NCI-H2029 treated with DMSO at 0.1 percent for 48 hours (cell line): ENCODE data around the gene DNAJB6.

ENCODE experiments used
- DNase-seq: peaks from one replicate; lab custom pipeline; 2025; lab: John Stamatoyannopoulos, UW

The DNAJB6 gene

DNA sequence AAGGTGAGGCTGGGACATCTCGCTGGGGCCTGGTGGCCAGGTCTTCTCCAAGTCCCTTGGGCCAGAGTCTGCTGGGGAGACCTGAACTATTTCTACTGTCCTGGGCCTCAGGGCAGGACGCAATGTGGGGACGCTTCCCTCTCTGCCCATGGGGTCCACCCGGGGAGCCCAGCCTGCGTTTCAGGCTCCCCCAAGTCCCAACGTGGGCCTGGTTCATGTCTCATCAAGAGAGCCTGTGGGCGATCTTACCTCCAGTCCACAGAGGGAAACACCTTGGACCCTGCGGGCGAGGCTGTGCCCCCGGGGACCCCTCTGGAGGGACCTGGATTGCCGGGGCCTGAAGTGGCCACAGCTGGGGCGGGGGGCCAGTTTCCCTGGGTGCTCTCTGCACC, 91.7 kb downstream of the DNAJB6 start:
- DNase-seq = no peak

DNA sequence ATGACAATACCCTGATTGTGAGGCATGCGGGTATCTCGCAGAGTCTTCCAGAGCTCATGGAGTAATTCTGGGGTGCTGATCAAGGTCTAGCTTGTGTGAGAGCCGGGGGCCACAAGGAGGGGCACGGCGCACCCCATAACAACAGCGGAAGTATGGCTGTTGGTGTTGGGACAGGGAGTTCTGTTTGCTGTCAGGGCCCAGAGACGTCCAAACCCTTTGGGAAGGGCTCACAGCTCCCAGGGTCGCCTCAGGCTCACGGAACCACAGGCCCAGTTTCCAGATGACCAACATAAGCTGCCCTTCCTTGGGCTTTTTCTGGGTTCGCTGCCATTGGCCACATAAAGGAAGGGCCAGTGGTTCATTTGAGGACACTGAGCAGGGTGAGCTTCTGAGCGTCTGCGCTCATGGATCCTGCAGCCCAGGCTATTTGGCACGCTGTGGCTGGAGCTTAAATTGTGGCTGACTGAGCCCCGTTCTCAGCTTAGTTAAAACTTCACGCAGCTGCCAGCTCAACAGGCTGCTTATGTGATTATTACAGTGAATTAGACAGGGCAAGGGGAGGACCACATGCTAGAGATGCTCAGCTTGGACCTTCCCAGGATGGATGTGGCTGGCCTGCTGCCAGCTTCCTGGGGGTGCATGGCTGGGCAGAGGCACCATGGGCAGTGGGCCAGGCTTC, 92.3 kb downstream of the DNAJB6 start:
- DNase-seq = no peak

- no peak for DNase-seq
Measured at GRCh38 chr7:157429680-157430224, 92.9 kb downstream of the DNAJB6 start.

DNA sequence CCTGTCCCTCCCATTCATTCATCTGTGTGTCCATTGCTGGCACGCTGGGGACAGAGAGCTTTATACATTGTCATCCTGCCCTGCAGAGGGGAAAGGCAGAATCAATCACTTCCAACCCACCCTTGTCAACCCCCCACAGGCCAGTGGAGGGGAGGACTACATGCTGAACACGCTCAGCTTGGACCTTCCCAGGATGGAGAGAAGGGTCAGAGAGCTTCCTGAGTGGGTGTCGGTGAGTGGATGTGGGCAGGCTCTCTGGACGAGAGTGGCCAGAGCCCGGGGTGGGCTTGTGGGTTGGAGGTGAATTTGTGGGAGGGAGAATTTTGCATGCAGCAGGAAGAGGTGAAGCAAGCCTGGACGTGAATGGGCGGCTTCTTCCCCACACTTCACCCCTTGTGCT, 93.9 kb downstream of the DNAJB6 start:
- DNase-seq = no peak

DNA sequence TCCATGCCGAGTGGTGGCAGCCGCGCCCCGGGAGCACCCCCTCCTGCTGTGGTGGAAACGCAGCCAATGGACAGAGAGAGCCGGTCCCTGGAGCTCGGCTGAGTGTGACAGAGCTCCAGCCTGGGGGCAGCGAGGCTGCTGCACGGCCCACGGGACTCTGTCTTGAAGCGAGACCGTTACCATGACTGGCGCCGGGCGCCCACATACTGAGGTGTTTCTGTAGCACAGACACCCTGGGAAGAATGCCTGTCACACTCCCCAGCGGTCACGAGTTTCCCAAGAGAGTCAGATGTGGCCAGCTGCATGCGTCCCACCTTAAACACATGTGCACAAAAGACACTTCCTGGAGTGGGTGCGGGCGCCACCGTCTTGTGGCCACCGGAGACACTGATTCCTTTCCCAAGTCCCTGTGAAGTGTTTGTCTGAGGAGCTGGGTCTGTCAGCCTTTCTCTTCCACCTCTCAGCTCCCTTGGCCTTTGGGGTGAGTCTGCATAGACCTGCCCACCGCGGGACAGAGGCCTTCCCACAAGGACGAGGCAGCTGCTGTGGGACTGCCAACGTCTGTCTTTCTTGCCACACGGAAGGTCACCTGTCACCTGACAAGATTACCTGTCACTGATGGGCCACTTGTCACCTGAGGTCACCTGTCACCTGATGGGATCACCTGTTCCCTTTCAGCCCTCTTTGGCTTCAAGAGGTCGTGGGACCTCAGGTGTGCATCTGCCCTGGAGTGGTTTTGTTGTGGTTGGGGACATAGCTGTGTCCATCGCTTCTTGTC, 94.6 kb downstream of the DNAJB6 start:
- DNase-seq = no peak

- no peak for DNase-seq
Measured at GRCh38 chr7:157431951-157432540, 95.2 kb downstream of the DNAJB6 start.

DNA sequence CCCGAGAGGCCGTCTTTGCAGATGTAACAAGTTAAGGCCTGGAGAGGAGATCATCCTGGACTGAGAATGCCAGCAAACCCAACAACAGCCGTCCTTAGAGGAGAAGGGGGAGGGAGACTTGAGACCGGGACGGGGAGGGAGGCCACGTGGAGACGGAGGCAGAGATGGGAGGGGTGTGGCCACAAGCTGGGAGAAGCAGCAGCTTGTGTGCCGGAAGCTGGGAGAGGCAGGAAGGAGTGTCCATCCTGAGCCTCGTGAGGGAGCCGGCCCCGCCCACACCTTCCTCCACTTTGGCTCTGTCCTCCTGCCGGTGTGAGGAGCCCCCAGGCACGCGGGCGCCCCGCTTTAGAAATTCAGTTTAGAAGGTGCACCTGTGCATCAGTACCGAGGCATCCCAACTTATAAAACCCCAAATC, 95.7 kb downstream of the DNAJB6 start:
- peak; percentile 27 for DNase-seq

DNA sequence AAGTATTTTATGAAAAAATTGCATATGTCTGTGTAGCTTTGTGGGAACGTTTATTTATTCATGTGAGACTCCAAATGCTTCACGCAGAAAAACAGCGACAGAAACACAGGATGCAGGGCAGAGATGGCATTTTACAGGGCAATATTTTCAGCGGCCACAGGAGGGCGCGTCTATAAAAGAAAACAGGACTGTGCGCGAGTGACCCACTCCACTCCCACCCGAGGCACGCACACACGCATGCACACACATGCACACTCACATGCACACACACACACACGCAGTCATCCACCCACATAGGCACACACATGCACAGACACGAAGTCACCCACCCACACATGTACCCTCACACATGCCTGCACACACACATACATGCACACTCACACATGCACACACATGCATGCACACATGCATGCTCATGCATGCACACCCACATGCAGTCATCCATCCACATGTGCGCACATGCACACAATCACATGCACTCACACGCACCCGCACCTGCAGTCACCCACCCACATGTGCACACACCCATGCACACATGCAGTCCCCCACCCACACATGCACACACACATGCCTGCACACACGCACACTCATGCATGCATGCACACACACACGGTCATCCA, 96.3 kb downstream of the DNAJB6 start:
- DNase-seq = peak; percentile 4

DNA sequence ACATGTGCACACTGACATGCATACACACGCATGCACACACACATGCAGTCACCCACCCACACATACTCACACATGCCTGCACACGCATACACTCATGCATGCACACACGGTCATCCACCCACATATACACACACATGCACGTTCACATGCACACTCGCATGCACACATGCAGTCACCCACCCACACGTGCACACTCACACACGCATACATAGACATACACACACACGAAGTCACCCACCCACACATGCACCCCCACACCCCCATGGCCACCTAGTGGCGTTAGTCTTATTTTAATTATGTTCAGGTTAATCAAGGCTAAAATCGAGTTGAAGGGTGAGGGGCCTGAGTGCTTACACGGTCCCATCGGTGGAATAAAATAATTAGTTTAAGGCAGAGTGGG, 96.8 kb downstream of the DNAJB6 start:
- DNase-seq = no peak

- DNase-seq = no peak
Measured at GRCh38 chr7:157434231-157434630, 97.4 kb downstream of the DNAJB6 start.

- no peak for DNase-seq
Measured at GRCh38 chr7:157434701-157435100, 97.9 kb downstream of the DNAJB6 start.

- no peak for DNase-seq
Measured at GRCh38 chr7:157436076-157436475, 99.3 kb downstream of the DNAJB6 start.

DNA sequence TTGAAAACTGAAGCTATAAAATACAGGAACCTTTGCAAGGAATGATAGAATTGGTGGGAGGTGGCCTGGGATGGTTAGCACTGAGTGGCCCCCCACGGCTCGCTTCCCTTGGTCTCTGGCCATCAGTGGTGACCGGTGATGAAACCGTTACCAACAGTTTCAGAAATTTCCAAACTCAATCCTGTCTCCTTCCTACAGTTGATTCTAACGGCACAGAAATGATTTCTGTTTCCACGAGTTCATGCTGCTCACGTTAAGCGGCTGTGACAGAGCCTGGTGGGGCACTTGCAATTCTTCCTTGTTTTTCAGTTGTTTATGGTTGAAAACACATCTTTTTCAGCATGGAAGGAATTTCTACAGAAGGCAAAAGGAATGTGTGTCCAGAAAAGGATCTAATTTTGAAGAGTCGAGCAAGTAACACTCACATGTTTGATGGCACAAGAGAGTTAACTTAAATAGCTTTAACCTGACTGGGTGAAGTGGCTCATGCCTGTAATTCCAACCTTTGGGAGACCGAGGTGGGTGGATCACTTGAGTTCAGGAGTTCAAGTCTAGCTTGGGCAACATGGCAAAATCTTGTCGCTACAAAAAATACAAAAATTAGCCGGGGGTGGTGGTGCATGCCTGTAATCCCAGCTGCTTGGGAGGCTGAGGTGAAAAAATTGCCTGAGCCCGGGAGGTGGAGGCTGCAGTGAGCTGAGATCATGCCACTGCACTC, 100.1 kb downstream of the DNAJB6 start:
- DNase-seq = no peak

DNA sequence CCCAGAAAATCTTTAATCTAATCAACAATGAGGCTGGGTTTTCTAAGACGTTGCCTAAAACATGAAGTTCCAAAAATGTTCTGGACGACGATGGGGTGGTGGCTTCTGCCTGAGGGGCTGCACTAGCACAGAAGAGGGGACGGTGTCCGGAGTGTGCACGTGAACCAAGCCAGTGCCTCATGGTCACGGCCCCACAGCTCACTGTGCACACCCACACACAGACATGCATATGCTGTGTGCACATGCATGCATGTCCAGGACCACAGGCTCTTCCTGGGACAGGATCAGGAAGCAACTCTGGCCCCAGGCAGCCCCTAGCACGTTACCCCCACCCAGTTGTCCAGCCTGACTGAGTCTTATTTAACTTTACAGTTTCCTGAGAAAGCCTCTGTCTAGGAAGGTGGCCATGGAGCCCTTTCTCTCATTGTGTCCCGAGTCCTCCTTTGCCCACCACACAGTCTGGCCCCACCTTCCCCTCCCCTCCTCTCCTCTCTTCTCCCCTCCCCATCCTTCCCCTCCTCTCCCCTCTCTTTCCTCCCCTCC, 100.8 kb downstream of the DNAJB6 start:
- no peak for DNase-seq

GRCh38 chr7:157438121-157439025, 101.6 kb downstream of the DNAJB6 start:
- DNase-seq = no peak

- no peak for DNase-seq
Measured at GRCh38 chr7:157439149-157439548, 102.3 kb downstream of the DNAJB6 start.

DNA sequence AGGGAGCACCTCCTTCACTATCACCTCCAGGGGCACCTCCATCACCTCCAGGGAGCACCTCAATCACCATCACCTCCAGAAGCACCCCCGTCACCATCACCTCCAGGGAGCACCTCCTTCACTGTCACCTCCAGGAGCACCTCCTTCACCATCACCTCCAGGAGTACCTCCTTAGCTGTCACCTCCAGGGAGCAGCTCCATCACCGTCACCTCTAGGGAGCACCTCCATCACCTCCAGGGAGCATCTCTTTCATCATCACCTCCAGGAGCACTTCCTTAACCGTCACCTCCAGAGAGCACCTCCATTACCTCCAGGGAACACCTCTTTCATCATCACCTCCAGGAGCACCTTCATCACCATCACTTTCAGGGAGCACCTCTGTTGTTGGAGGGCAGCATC, 103.0 kb downstream of the DNAJB6 start:
- no peak for DNase-seq

DNA sequence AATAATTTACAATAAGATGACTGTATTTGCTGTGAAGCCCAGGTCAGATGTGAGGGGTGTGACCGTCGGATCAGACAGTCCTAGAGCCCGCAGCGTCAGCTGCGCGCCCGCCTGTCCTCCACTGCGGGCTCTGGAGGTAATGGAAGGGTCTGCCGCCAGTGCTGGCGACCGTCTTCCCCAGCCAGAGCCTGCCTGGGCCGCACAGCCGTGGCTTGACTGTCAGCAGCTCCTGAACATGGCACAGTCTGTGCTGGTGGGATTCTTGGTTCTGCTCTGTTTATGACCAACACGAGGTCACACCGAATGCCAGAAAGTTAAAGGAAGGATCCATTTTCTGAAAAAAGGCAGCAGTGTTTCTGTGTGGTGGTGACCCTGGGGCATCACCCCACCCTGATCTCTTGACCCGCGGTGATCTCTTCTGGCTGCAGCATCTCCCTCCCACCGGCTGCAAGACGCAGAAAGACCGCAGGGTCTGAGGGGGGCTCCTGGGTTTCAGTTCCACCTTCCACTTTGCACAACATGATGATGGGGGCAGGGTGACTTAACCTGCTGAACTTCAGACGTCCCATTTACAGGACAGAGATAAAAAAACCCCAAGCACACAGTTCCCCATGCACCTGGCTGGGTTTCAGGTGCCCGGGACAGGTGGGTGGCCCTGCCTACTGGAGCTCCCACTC, 103.7 kb downstream of the DNAJB6 start:
- DNase-seq = no peak

DNA sequence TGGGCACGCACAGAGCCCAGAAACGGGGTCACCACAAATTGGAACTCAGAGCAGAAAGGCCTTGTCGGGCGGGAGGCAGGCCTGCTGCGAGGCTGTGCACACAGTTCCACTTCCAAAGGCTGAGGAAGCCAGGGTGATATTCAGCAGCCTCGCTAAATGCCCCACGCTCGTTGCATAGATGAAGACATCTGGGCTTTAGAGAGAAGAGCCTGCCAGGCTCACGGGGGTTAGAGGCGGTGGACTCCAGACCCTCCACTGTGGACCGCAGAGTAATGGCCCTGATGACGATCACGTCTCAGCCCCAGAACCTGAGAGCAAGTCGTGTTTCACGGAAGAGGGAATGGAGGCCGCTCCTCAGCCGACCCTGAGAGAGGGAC, 104.2 kb downstream of the DNAJB6 start:
- no peak for DNase-seq

DNA sequence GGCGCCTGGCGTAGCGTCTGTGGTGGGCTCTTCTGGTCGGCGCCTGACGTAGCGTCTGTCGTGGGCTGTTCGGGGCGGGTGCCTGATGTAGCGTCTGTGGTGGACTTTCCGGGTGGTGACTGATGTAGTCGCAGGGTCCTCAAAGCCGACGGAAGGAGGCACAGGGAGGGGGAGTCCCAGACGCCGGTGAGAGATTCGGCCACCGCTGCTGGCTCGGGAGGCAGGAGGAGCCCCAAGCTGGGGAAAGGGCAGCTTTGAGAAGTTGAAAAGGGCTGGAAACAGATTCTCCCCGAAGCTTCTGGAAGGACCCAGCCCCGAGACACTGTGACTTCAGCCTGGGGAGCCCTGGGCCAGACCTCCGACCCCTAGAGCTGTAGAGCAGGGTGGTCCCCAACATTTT, 105.7 kb downstream of the DNAJB6 start:
- DNase-seq = no peak
